Activated CD4-positive, alpha-beta memory T cell treated with anti-CD3 and anti-CD28 coated beads, Interleukin-2, amount 10 ng/mL, durations not matched to agents 7 days and 5 days (primary cell): ENCODE data around the gene CD28. TPM values are rescaled to one million over a fixed set of nuclear protein-coding genes. Genes with fewer than 3 reads are reported as not detected.

Experiments used
- CTCF ChIA-PET: fragments of 350-600 bp; sonication (Branson Sonifier 250); formaldehyde crosslinking; loops from one replicate; lab custom pipeline; 2021; ENCODE audit warnings: antibody characterized with exemption, inconsistent platforms; lab: Charles Lee
- POLR2A ChIA-PET: fragments of 350-600 bp; sonication (Branson Sonifier 250); formaldehyde crosslinking; loops from one replicate; lab custom pipeline; 2021; ENCODE audit warnings: antibody characterized with exemption; lab: Charles Lee
- DNase-seq: peaks from one replicate; pipeline ENCODE4 v3.0.0-alpha.2; 2020
- H3K27ac Mint-ChIP-seq: one replicate; pipeline ENCODE4 v1.8.0; 2021; ENCODE audit warnings: mild to moderate bottlenecking, mixed read lengths
- H3K27me3 Mint-ChIP-seq: one replicate; pipeline ENCODE4 v1.8.0; 2021; ENCODE audit warnings: mixed read lengths
- H3K36me3 Mint-ChIP-seq: one replicate; pipeline ENCODE4 v1.8.0; 2021; ENCODE audit warnings: low read depth, mixed read lengths
- H3K4me1 Mint-ChIP-seq: one replicate; pipeline ENCODE4 v1.8.0; 2021; ENCODE audit warnings: mixed read lengths
- H3K4me3 Mint-ChIP-seq: one replicate; pipeline ENCODE4 v1.8.0; 2021; ENCODE audit warnings: mild to moderate bottlenecking, mixed read lengths
- H3K9me3 Mint-ChIP-seq: one replicate; pipeline ENCODE4 v1.8.0; 2021; ENCODE audit warnings: mixed read lengths
- total RNA-seq, 2 experiments: library from RNA; stranded (reverse); gene quantifications; one replicate each; pipeline ENCODE4 v1.2.3, GENCODE V29; 2021

Gene CD28
- total RNA-seq, 2 experiments from 2014 or later = 194 to 205 TPM

DNA sequence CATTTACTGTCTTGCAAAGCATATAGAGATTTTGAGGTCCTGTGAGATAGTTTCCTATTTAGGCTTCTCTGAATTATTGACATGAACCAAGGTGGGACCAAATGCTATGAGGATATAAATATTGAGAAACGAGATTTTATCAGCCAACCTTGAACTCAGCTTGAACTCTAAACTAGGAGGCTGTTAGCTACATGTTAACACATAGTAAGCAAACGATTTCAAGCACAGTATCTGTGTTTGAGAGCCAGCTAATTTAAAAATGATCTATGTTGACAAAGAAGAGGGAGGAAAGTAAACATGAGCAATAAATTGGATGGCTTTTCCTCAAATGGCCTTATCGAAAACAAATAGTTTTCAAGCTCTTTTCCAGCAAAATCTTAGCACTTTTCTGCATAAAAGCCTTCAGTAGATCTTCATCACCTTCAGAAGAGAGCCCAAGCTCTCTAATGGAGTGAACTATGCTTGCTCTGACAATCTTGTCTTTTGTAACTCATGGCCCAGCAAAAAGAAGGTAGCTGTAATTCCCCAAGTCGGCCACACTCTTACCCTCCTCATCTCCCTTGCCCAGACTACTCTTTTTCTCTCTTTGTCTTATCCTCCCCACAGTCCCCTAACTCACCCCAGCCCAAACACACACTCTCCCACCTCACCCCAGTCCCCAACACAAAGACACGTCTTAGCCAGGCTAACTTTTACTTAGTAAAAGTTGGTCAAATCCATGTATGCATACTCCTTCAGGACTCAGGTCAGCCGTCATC, 14.7 kb downstream of the CD28 start:
- Mint-ChIP-seq H3K27me3 (no peaks in the 10 kb centered on the region), H3K36me3 (peaks cover 76% of the 10 kb centered on the region), H3K4me3 (peak overlapping the region; percentile 56), H3K4me1 (peaks cover 94% of the 10 kb centered on the region), H3K27ac (peak overlapping the region; percentile 93), H3K9me3 (peaks cover 4% of the 10 kb centered on the region)
- ChIA-PET CTCF (interaction anchor here (0.9 to 5.6 kb wide), 9 partner anchors 10 to 93 kb away, joined by 3 to 62 read pairs (median 6); partner anchors contain the start of gene CD28), POLR2A (interaction anchor here (0.9 to 21.4 kb wide), 19 partner anchors 8 to 303 kb away, joined by 3 to 859 read pairs (median 6); partner anchors contain the start of genes CD28 and CTLA4)
- no peak for DNase-seq

- Mint-ChIP-seq H3K9me3 (peaks cover 4% of the 10 kb centered on the region), H3K27ac (peak overlapping the region; percentile 93), H3K36me3 (peaks cover 77% of the 10 kb centered on the region), H3K4me1 (peaks cover 94% of the 10 kb centered on the region), H3K27me3 (no peaks in the 10 kb centered on the region), H3K4me3 (peak overlapping the region; percentile 56)
- CTCF ChIA-PET = interaction anchor here (1.2 to 5.6 kb wide), 7 partner anchors 9 to 92 kb away, joined by 3 to 62 read pairs (median 27); partner anchors contain the start of gene CD28
- no peak for DNase-seq
- POLR2A ChIA-PET = interaction anchor here (1.1 to 21.4 kb wide), 8 partner anchors 8 to 164 kb away, joined by 3 to 859 read pairs (median 102); partner anchors contain the start of genes CD28 and CTLA4
These were observed 15.4 kb downstream of the CD28 start for GRCh38 chr2:203721781-203722300.

DNA sequence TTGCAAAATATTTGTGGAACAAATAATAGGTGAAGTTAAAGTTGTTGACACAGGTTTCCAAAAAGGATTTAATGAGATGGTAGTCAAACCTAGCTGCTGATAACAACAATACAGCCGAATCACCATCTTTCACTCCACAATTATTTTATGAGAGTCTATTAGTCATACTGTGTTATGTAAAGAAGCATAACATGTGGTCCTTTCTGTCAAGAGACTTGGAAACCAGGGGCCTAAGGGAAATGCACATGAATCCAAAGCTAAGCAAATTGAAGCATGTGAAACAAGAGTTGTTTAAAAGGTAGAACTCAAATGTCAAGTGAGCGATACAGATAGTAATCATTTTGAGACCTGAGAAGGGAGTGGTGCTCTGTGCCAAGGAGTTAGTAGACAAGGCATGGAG, 16.0 kb downstream of the CD28 start:
- POLR2A ChIA-PET = interaction anchor here (1.1 to 21.4 kb wide), 7 partner anchors 7 to 148 kb away, joined by 3 to 859 read pairs (median 105); partner anchors contain the start of genes CD28 and CTLA4
- no peak for DNase-seq
- Mint-ChIP-seq H3K4me1 (peaks cover 92% of the 10 kb centered on the region), H3K9me3 (peaks cover 3% of the 10 kb centered on the region), H3K36me3 (peaks cover 78% of the 10 kb centered on the region), H3K27ac (peak overlapping the region; percentile 93), H3K27me3 (no peaks in the 10 kb centered on the region), H3K4me3 (no peak overlapping the region)
- CTCF ChIA-PET = interaction anchor here (1.4 to 5.6 kb wide), 3 partner anchors 14 to 92 kb away, joined by 3 to 62 read pairs (median 27); partner anchors contain the start of gene CD28

- H3K9me3 Mint-ChIP-seq = peaks cover 3% of the 10 kb centered on the region
- H3K27me3 Mint-ChIP-seq = no peaks in the 10 kb centered on the region
These were observed 21.9 kb downstream of the CD28 start for GRCh38 chr2:203728321-203728720.

GRCh38 chr2:203730076-203730729, 23.8 kb downstream of the CD28 start:
- H3K27ac Mint-ChIP-seq = peak overlapping the region; percentile 94
- no peak for DNase-seq
- peak overlapping the region; percentile 28 for H3K4me3 Mint-ChIP-seq
- peaks cover 90% of the 10 kb centered on the region for H3K36me3 Mint-ChIP-seq
- POLR2A ChIA-PET = interaction anchor here (0.8 to 10.7 kb wide), 17 partner anchors 10 to 168 kb away, joined by 3 to 516 read pairs (median 7); partner anchors contain the start of genes CD28 and CTLA4
- CTCF ChIA-PET = interaction anchor here (1.3 to 8.5 kb wide), 6 partner anchors 11 to 23 kb away, joined by 3 to 52 read pairs (median 8); partner anchors contain the start of gene CD28
- H3K27me3 Mint-ChIP-seq = no peaks in the 10 kb centered on the region
- peaks cover 92% of the 10 kb centered on the region for H3K4me1 Mint-ChIP-seq
- H3K9me3 Mint-ChIP-seq = no peaks in the 10 kb centered on the region

More at GRCh38 chr2:203728321-203728720, 21.9 kb downstream of the CD28 start:
- Mint-ChIP-seq H3K36me3 (peaks cover 84% of the 10 kb centered on the region), H3K4me1 (peaks cover 88% of the 10 kb centered on the region), H3K27ac (peak overlapping the region; percentile 32), H3K4me3 (no peak overlapping the region)
- no peak for DNase-seq
- CTCF ChIA-PET = interaction anchor here (1.9 to 8.5 kb wide), 3 partner anchors 9 to 21 kb away, joined by 8 to 52 read pairs (median 45); partner anchors contain the start of gene CD28
- POLR2A ChIA-PET = interaction anchor here (1.2 to 10.7 kb wide), 5 partner anchors 11 to 149 kb away, joined by 3 to 516 read pairs (median 17); partner anchors contain the start of gene CD28

GRCh38 chr2:203730883-203731282, 24.4 kb downstream of the CD28 start:
- peak overlapping the region; percentile 94 for H3K27ac Mint-ChIP-seq
- ChIA-PET POLR2A (interaction anchor here (2.2 to 10.7 kb wide), 7 partner anchors 9 to 140 kb away, joined by 10 to 516 read pairs (median 34); partner anchors contain the start of genes CD28 and CTLA4), CTCF (interaction anchor here (1.3 to 8.5 kb wide), 3 partner anchors 11 to 21 kb away, joined by 3 to 52 read pairs (median 45); no protein-coding TSS in a partner anchor)
- peak; percentile 32 for DNase-seq
- H3K27me3 Mint-ChIP-seq = no peaks in the 10 kb centered on the region
- no peaks in the 10 kb centered on the region for H3K9me3 Mint-ChIP-seq
- peaks cover 92% of the 10 kb centered on the region for H3K36me3 Mint-ChIP-seq
- peak overlapping the region; percentile 37 for H3K4me3 Mint-ChIP-seq
- peaks cover 91% of the 10 kb centered on the region for H3K4me1 Mint-ChIP-seq

- POLR2A ChIA-PET = interaction anchor here (0.6 to 10.7 kb wide), 12 partner anchors 8 to 138 kb away, joined by 3 to 516 read pairs (median 8); partner anchors contain the start of genes CD28 and CTLA4
- DNase-seq = no peak
- CTCF ChIA-PET = interaction anchor here (0.6 to 8.5 kb wide), 7 partner anchors 10 to 177 kb away, joined by 3 to 52 read pairs (median 5); partner anchors contain the start of gene CD28
- no peaks in the 10 kb centered on the region for H3K27me3 Mint-ChIP-seq
- H3K36me3 Mint-ChIP-seq = peaks cover 90% of the 10 kb centered on the region
- H3K27ac Mint-ChIP-seq = peak overlapping the region; percentile 94
- H3K9me3 Mint-ChIP-seq = no peaks in the 10 kb centered on the region
- peak overlapping the region; percentile 54 for H3K4me3 Mint-ChIP-seq
- peaks cover 90% of the 10 kb centered on the region for H3K4me1 Mint-ChIP-seq
These were observed 25.9 kb downstream of the CD28 start for GRCh38 chr2:203732092-203732952.

DNA sequence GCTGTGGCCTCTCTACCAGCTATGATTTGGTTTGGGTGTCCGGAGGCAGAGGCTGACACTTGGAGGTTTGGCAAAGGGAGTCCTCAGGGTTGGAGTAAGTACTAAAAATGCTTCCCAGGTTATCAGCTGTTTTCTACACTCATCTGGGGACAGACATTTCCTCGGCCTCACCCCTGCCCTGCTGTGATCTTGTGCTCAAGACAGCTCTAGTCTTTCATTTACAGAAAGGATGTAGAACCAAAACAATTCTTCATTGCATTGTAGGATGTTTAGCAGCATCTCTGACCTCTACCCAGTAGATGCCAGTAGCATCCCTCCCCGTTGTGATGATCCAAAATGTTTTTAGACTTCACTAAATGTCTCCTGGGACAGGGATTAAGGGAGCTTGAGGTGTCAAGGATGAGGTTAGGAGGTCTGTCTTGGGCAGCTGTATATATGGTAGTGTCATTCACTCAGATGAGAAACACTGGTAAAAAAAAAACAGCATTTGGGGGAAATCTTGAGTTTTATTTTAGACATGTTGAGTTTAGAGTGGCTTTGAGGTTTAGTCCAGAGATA, 26.6 kb downstream of the CD28 start:
- H3K4me3 Mint-ChIP-seq = no peak overlapping the region

GRCh38 chr2:203733684-203734083, 27.2 kb downstream of the CD28 start:
- ChIA-PET CTCF (interaction anchor here (0.7 to 8.5 kb wide), 5 partner anchors 8 to 135 kb away, joined by 3 to 52 read pairs (median 6); partner anchors contain the start of gene CD28), POLR2A (interaction anchor here (0.9 to 10.7 kb wide), 10 partner anchors 7 to 137 kb away, joined by 3 to 516 read pairs (median 14); partner anchors contain the start of genes CD28 and CTLA4)
- Mint-ChIP-seq H3K4me3 (no peak overlapping the region), H3K36me3 (peaks cover 93% of the 10 kb centered on the region), H3K27ac (peak overlapping the region; percentile 94), H3K9me3 (no peaks in the 10 kb centered on the region), H3K27me3 (no peaks in the 10 kb centered on the region), H3K4me1 (peaks cover 97% of the 10 kb centered on the region)
- DNase-seq = no peak

More for the DNA sequence above, 26.6 kb downstream of the CD28 start:
- Mint-ChIP-seq H3K27ac (peak overlapping the region; percentile 94), H3K4me1 (peaks cover 94% of the 10 kb centered on the region), H3K36me3 (peaks cover 90% of the 10 kb centered on the region), H3K27me3 (no peaks in the 10 kb centered on the region), H3K9me3 (no peaks in the 10 kb centered on the region)
- CTCF ChIA-PET = interaction anchor here (0.6 to 8.5 kb wide), 8 partner anchors 9 to 177 kb away, joined by 3 to 52 read pairs (median 4); partner anchors contain the start of gene CD28
- POLR2A ChIA-PET = interaction anchor here (0.9 to 10.7 kb wide), 13 partner anchors 7 to 138 kb away, joined by 3 to 516 read pairs (median 4); partner anchors contain the start of genes CD28 and CTLA4
- no peak for DNase-seq

GRCh38 chr2:203734276-203734983, 28.0 kb downstream of the CD28 start:
- peaks cover 92% of the 10 kb centered on the region for H3K36me3 Mint-ChIP-seq
- peaks cover 97% of the 10 kb centered on the region for H3K4me1 Mint-ChIP-seq
- peak overlapping the region; percentile 94 for H3K27ac Mint-ChIP-seq
- H3K27me3 Mint-ChIP-seq = no peaks in the 10 kb centered on the region
- CTCF ChIA-PET = interaction anchor here (1.4 to 6.0 kb wide), 2 partner anchors 15 to 134 kb away, joined by 3 to 45 read pairs; no protein-coding TSS in a partner anchor
- H3K9me3 Mint-ChIP-seq = no peaks in the 10 kb centered on the region
- POLR2A ChIA-PET = interaction anchor here (1.9 to 10.7 kb wide), 5 partner anchors 10 to 136 kb away, joined by 6 to 516 read pairs (median 34); partner anchors contain the start of genes CD28 and CTLA4
- no peak overlapping the region for H3K4me3 Mint-ChIP-seq
- no peak for DNase-seq
